ENCODE results near the gene RABGAP1L.

The RABGAP1L gene

DNA sequence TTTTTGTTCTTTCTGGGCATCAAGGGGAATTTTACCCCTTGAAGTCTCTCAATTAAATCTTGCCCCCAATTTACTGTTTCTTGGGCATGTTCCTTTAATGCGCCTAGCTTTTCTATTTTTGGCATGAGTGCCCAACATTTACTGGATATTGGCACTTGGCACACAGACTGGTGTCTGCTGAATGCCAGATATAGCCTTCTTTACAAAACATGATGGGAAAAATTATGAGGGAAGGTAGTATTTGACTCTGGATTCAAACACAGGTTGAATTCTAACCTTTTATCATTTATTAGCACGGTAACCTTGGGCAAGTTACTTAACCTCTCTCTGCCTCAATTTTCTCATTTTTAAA lies 200.1 kb downstream of the RABGAP1L start:
- H3K4me3 ChIP-seq (replicated peaks in 1 of 2; ENCODE audit: low read depth in 2 of 2, low read length in 2 of 2): no peak overlapping the region
- DNase-seq (ENCODE audit: low read depth in 2 of 2): peak in 1 of 2 donors; percentile 3
- TF ChIP-seq, protein P1, sequence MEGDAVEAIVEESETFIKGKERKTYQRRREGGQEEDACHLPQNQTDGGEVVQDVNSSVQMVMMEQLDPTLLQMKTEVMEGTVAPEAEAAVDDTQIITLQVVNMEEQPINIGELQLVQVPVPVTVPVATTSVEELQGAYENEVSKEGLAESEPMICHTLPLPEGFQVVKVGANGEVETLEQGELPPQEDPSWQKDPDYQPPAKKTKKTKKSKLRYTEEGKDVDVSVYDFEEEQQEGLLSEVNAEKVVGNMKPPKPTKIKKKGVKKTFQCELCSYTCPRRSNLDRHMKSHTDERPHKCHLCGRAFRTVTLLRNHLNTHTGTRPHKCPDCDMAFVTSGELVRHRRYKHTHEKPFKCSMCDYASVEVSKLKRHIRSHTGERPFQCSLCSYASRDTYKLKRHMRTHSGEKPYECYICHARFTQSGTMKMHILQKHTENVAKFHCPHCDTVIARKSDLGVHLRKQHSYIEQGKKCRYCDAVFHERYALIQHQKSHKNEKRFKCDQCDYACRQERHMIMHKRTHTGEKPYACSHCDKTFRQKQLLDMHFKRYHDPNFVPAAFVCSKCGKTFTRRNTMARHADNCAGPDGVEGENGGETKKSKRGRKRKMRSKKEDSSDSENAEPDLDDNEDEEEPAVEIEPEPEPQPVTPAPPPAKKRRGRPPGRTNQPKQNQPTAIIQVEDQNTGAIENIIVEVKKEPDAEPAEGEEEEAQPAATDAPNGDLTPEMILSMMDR (IDR thresholded peaks at IDR 0.05; ENCODE audit: low read depth, low read length): no peak

DNA sequence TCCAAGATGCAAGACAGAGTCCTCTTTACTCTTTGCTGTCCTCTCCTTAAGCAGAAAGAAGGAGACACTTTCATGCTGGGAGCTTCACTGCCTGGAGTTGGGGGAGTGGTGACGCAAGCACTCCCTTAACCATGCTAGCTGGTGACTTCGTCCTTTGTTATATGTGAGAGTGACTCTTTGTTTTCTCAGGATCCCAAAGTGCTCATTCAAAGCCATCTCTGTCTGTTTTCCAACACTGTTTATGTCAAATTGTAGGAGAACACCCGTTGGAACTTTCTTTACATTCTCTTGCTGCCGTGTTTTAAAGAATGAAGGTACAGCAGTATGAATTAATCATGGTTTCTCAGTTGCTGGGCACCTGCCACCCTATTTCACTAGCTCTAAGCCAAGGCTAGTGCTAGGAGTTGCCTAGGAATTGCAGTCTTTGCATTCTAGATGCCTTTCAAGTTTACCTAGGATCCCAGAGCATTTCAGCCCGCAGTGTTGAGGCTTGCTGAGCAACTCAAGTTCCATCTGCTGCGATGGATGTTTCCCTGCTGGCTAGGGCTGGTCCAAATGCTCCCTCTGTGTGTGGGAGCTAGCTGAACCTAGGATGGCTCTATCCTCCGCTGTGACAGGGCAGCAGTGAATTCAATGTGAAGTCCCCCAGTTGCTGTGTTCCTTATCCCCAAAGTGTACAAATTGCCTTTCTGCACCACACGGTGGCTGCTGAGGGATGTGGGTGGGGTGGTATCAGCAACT lies 205.8 kb downstream of the RABGAP1L start:
- DNase-seq (ENCODE audit: low read depth in 2 of 2): no peak
- TF ChIP-seq, protein P1 (IDR thresholded peaks at IDR 0.05; ENCODE audit: low read depth, low read length): no peak
- no peak overlapping the region for H3K4me3 ChIP-seq (replicated peaks in 1 of 2; ENCODE audit: low read depth in 2 of 2, low read length in 2 of 2)

DNA sequence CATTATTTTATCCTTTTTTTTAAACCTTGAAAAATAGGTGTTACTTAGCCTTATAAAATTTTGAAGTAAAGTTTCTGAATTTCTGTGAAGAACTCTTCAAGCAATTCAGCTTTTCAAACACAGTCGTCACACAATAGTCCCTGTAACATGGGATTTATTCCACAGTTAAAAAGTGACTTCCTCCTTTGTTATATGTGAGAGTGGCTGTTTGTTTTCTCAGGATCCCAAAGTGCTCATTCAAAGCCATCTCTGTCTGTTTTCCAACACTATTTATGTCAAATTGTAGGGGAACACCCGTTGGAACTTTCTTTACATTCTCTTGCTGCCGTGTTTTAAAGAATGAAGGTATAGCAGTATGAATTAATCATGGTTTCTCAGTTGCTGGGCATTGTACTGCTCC lies 207.6 kb downstream of the RABGAP1L start:
- DNase-seq (ENCODE audit: low read depth in 2 of 2): no peak
- TF ChIP-seq, protein P1 (IDR thresholded peaks at IDR 0.05; ENCODE audit: low read depth, low read length): no peak
- no peak overlapping the region for H3K4me3 ChIP-seq (replicated peaks in 1 of 2; ENCODE audit: low read depth in 2 of 2, low read length in 2 of 2)

DNA sequence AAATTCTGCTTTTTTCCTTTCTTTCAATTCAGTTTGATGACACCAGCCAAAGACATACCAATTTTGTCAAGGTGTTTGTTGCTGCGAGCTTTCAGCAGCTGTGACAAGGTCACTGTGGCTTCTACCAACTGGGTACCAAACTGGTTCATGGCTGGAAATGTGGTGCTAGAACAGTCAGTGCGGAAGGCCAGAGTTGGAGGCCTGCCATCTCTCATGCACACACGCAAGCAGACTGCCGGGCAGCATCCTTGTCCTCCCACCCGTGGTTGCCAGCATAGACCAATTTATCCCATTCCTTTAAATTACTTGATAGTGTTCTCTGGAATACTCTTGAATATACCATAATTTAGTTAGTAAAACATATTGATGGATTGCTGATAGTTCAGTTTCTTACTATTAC lies 208.6 kb downstream of the RABGAP1L start:
- no peak overlapping the region for H3K4me3 ChIP-seq (replicated peaks in 1 of 2; ENCODE audit: low read depth in 2 of 2, low read length in 2 of 2)
- TF ChIP-seq, protein P1 (IDR thresholded peaks at IDR 0.05; ENCODE audit: low read depth, low read length): no peak
- no peak for DNase-seq (ENCODE audit: low read depth in 2 of 2)

DNA sequence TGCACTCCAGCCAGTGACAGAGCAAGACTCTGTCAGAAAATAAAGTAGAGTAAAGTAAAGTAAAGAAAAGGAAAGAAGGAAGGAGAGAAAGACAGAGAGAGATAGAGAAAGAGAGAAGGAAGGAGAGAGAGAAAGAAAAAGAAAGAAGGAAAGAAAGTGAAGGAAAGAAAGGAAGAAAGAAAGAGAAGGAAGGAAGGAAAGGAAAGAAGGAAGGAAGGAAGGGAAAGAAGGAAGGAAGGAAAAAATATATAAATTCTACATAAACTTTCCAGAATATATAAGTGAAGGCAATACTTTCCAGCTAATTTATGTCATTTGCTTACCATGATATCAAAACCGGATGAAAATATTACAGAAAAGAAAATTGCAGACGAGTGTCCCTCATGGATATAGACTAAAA lies 216.7 kb downstream of the RABGAP1L start:
- DNase-seq (ENCODE audit: low read depth in 2 of 2): no peak
- TF ChIP-seq, protein P1 (IDR thresholded peaks at IDR 0.05; ENCODE audit: low read depth, low read length): no peak
- no peak overlapping the region for H3K4me3 ChIP-seq (replicated peaks in 1 of 2; ENCODE audit: low read depth in 2 of 2, low read length in 2 of 2)

DNA sequence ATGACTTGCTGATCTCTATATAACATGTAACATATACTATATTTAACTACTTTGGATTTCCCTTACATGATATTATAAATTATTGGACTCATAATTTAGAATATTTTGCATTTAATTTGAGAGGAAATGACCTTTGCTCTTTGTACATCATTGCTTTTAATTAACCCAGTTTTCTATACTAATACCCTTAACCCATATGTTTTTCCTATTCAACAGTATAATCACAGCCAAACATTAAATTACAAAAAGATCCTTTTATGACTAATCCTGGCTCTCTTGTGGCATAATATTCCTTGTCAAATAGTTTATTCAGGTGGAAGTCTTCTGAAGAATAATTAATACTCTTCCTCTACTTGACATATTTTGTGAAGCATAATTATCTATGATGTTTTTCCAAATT lies 232.4 kb downstream of the RABGAP1L start:
- DNase-seq (ENCODE audit: low read depth in 2 of 2): no peak
- TF ChIP-seq, protein P1 (IDR thresholded peaks at IDR 0.05; ENCODE audit: low read depth, low read length): no peak
- H3K4me3 ChIP-seq (replicated peaks in 1 of 2; ENCODE audit: low read depth in 2 of 2, low read length in 2 of 2): no peak overlapping the region

DNA sequence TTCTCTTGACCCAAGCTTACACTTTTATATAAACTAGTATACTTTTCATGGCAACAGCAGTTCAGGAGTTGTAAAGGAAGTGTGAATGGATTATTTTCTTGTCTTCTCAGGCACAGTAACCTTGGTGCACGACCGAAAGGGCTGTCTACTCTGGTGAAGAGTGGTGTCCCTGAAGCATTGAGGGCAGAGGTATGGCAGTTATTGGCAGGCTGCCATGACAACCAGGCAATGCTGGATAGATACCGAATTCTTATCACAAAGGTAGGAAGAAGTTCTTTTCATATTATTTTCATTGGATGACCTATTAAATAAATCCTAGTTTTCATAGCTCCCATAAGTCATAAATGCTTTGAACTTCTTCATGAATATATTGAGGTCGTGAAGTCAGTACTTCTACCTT lies 234.6 kb downstream of the RABGAP1L start:
- H3K4me3 ChIP-seq (replicated peaks in 1 of 2; ENCODE audit: low read depth in 2 of 2, low read length in 2 of 2): no peak overlapping the region
- TF ChIP-seq, protein P1 (IDR thresholded peaks at IDR 0.05; ENCODE audit: low read depth, low read length): no peak
- no peak for DNase-seq (ENCODE audit: low read depth in 2 of 2)
